NCI-H748 (cell line): ENCODE data around the gene SLC39A3.
"Not testable (repeated sequence)": the region's sequence is repeated elsewhere in the genome, so short reads cannot be mapped to it uniquely, and the experiment has no call there.

Experiments
- DNase-seq: peaks from one replicate; lab custom pipeline; 2025; ENCODE audit not compliant: unreplicated experiment; lab: John Stamatoyannopoulos, UW

The SLC39A3 gene

DNA sequence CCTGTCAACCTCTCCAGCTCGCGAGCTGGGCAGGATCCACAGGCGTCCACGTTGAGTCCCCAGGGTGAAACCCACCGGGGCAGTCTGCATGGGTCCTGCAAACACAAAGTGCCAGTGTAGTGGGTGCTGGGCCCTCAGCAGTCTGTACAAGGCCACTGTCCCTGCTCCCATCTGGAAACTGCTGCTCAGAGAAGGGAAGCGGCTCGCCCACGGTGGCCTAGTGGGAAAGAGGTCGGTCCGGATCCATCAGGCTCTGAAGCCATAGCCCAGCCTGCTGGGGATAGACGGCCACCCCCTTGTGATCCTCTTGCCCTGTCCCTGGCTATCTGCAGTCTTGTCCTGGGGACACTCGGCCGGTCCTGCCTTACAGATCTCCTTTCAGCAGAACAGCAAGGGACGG lies 16.1 kb downstream of the SLC39A3 start:
- DNase-seq, result no peak

DNA sequence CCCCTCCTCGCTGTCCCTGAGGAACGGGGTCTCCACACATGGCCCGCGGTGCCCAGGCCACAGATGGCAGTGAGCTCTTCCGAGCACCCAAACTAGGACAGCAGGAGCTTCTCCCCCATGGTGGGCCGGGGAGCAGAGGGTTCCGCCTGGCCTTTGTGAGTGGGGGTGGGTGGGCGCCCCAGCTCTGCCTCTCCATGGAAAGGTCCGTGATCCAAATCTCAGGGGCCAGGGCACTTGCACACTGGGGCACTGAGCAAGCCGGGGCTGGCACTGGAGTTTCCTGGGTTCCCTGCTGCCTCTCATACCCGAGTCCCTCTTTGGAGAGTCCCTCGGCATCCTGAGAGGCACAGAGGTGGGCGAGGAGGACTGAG lies 16.5 kb downstream of the SLC39A3 start:
- no peak for DNase-seq

DNA sequence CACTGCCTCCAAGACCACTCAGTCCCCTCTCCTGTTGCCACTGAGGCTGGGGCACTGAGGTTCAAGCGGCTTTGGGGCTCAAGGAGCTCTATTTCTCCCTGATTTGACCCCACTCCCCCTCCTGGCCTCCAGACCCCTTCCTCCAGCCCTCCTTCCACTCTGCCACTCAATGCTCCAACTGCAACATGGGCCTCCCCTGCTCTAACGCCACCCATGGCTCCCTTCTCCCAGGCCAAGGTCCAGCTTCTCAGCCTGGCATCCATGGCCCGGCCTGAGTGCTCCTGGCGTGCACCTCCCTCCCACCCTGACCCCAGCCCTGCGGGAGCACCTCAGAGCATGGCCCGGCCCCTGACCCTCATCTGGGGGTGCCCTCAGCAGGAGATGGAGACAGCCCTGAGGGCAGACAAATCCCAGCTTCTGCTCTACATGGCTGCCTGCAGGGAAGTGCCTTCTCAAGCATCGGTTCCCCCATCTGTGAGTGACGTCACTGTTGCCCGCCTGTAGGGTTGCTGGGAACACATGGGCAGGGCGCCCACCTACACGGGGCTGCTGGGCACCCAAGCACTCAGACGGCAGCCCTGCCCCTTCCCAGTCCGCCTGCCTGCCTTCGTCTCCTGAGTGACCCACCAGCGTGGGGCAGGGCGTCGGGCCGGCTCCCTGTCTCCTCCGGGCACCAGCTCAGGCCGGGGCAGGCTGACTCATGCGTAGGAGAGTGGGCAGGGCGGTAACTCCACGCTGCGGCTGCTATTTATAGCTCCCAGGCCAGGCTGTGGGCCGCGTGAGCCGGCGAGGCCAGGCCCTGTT lies 17.1 kb downstream of the SLC39A3 start:
- DNase-seq, result no peak

DNA sequence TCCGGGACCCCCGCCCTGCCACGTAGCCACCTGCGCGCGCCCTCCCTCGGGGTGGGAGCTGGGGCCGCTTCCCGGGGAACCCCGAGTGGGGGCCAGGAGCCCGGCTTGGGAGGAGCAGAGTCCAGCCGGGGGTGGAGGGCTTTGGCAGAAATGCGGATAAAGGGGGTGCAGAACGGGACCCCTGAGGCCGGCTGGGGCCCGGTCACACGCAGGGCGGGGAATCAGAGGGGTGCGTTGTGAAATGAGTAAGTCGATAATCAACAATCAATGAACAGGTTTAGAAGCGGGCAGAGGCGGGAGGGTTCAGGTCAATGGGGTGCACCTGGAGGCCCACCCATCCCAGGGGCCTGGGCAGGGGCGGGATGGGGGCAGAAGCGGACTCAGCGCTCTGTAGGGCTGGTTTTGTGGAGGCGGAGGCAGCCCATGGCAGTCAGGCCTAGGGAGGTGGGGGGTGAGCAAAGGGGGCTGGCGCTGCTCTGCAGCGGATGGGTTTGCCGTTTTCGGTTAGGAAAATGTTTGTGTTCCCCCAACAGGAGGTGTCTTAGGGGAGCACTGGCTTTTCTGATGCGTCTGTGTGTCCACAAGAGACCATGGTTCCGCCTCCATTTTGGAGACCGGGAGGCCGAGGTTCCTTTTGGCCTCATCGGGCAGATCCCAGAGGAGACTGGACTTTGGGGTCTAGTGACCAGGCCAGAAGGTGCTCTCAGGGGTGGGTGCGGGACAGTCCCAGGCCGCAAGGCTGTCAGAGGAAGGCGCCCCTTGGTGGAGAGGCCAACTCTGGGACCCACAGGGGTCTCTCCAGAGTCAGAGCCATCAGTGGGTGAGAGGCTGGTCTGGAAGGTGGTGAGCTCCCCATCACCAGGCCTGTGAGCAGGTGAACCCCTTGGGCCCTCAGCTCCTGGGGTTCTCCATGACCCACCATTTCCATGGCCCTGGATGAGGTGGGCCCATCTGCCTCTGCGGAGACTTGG lies 18.0 kb downstream of the SLC39A3 start:
- no peak for DNase-seq

DNA sequence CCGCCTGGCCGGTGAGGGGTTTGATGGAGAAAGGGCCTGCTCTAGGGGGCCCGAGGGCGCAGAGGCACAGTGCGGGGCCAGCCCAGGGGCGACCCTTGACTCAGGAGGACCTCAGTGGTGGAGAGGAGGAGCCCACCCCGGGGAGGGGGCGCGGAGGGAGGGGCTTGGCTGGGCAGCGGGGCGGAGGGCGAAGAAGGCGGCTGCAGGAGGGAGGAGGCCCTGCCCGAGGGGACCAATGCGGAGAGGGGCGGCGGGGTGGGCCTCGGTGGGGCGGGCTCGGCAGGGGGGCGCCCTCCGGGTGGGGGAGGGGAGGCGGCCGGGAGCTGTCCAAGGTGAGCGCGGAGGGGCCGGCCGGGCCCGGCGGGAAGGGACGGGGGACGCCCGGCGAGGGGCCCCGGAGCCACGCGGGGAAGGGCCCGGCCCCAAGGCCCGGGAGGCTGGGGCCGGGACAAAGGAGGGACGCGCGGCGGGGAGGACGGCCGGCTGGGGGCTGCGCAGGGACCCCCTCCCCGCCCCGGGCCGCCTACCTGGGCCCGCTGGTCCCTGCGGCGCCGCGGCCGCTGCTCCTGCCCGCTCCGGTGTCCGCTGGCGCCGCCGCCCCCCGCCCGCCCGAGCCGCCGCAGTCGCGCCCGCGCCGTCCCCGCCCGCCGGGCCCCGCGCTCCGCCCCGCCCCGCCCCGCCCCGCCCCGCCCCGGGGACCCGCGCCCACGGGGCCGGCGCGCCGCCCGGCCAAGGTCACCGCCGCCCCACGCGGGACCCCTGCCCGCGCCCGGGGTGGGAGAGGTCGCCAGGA lies 18.8 kb downstream of the SLC39A3 start, which contains the start of gene DIRAS1:
TSS of gene DIRAS1 (minus strand) at position 596 of the 793 bp plus-strand sequence. CDS start 3,566 bp downstream, outside the sequence.
- DNase-seq, result peak; percentile 26

DNA sequence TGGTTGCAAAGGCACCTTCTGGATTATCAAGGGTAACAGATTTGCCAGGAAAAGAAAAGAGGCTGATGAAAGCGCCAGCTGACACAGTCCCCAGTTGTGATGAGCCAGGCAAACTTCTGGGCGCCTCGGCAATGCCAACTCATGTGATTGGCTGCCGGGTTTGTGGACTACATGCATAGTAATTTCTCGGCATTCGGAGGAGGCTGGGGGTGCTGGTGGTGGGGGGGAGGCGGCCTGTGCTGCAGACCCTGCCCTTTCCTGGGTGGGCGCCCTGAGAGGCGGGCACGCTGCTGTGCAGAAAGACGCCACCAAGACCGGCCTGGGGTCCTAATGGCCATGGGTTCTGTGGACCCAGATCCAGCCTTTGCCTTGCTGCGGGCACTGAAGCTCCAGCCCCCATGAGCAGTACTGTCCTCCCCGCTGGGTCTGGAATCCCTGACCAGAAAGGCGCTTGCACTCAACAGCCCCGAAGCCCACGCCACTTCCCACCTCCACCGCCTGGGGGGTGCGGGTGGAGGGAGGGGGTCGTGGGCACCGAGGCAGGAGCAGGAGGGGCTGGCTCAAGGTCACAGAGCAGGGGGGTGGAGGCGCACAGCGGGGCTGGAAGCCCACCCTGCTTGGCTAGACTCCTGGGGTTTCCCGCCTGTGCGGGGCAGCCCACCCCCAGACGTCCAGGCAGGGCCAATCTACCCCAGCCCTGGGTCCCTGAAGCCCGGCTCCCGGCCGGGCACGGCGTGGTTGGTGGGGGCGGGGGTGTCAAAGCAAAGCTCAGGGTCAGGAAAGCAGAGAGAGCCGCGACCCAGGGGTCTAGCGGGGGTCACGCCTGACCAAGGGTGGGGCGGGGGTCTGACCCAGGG lies 19.7 kb downstream of the SLC39A3 start:
- no peak for DNase-seq

DNA sequence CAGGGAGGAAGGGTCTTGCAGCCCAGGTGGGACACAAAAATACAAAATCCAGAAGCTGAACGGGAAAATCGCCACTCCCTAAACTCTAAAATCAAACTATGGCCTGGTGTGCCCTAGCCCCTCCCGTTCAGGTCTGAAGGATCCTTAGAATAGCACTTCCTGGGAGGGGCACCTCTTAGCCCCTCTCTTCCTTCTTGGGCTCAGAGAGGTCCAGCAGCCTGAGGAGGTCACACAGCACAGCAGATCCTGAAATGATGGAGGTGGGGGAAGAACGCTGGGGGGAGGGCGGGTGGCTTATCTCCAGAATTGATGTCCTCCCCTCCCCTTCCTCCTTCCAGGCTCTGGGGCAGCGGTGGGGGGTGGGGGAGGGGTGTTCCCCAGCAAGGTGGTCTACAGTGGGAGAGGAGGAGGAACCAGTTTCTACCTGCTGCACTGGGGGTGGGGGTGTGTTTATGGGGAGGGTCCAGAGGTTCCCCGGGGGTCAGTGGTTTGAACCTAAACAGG lies 20.5 kb downstream of the SLC39A3 start:
- no peak for DNase-seq

DNA sequence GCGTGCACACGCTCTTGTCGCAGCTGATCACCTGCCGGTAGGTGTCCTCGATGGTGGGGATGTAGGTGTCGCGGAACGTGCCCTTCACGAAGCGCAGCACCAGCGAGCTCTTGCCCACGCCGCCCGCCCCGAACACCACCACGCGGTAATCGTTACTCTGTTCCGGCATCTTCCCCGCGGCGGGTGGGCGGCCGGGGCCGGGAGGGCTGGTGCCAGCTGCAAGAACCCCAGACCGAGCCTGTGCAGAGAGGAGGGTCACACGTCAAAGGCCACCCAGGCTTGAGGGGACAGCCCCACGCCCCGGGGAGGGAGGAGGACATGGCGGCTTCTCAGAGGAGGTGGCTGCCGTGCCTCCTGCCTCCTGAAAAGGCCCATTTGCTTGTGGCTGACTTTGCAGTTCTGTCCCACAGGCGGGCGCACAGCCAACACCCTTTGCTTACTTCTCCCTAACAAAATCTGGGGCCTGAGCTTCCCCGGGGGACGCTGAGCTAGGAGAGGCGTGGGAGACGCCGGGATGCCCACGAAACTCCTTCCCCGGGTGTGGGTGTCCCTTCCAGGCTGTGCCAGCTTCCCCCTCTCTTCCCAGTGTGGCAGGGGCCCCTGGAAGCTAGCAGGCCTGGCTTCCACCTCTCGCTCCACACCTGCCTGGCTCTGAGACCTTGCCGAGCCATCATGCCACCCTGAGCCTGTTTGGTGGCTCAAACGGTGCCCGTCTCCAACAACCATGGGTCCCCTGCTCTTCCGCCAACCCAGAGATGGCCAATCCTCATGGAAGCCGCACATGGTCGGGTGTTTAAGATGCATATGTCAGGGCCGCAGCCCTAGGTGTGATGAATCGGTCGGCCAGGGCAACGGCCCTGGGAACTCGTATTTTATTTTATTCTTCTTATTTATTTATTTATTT lies 21.9 kb downstream of the SLC39A3 start:
- DNase-seq, result no peak

DNA sequence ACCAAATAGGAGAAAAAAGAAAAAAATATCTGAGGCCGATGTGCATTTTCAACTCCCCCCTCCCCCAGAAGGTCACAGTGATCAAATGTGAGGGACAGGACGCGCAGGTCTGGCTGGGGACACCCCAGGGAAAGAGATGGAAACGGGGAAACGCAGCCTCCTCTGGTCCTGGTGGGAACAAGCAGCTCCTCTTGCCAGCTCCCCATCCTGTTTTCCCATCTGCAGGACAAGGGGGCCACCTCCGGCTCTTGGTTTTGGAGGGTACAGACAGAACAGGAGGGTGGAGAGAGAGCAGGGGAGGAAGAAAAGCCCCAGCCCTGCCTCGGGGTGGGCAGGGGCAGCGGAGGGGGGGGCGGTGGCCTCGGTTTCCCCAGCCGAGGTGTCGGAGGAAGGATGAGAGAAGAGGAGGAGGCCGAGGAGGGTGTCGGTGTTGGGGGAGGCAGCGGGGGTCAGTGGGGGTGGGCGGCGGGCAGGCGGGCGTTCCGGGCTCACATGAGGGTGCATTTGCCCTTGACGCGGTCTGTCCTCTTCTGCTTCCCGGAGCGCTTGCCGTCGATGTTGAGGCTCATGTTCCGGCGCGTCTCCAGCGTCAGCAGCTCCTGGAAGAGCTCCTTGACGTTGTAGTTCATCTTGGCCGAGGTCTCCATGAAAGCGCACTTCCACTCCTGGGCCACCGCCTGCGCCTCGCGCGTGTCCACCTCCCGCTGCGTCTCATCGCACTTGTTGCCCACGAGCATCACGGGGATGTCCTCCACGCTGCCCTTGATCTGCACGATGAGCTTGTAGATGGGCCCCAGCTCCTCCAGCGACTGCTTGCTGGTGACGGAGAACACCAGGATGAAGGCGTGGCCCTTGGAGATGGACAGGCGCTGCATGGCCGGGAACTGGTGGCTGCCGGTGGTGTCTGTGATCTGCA lies 22.8 kb downstream of the SLC39A3 start:
- no peak for DNase-seq

DNA sequence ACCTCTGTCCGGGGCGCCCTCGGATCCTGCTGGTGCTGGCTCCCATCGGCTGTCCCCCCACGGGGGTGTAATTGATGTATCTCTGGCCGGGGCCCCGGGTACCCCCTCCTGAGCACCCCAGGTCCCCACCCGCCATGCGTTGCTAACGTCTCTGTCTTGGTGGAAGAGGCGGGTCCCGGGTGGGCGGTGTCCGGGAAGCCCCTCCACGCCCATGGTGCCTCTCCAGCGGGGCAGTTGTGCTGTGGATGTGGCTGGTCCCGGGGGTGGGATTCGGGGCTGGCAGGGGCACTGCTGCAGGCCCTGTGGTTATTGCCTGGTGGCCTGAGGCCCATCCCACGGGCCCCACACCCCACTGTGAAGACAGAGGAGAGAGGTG lies 23.6 kb downstream of the SLC39A3 start:
- DNase-seq, result no peak

DNA sequence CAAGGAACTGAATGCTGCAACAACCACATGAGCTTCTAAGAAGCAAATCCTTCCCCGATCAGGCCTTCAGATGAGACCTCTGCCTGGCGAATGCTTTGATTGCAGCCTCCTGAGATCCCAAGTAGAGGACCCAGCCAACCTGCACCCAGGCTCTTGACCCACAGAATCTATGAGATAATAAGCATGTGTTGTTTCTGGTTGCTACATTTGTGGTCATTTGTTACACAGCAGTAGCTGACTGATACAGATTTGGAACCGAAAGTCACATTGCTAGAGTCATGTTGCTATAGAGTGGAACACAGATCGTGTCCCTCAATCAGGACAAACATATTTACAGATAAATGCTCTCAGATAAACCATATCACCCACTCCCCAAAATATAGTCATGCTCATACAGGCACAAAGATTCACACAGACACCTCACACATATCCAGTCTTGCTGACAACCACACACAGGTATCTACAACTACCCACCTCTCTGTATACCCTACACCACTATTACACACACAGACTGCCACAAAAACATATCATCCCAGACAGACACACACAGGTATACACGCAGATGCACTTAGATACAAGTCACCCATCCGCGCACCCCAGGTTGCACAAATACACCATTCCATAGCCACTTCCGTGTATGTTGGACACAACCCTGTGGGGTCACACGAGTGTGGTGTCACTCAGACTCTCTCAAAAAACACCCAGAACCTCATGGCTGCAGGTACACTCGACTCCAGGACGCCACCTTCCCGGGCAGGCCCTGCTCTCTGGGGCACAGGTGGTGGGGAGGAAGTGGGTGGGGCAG lies 24.1 kb downstream of the SLC39A3 start:
- no peak for DNase-seq

DNA sequence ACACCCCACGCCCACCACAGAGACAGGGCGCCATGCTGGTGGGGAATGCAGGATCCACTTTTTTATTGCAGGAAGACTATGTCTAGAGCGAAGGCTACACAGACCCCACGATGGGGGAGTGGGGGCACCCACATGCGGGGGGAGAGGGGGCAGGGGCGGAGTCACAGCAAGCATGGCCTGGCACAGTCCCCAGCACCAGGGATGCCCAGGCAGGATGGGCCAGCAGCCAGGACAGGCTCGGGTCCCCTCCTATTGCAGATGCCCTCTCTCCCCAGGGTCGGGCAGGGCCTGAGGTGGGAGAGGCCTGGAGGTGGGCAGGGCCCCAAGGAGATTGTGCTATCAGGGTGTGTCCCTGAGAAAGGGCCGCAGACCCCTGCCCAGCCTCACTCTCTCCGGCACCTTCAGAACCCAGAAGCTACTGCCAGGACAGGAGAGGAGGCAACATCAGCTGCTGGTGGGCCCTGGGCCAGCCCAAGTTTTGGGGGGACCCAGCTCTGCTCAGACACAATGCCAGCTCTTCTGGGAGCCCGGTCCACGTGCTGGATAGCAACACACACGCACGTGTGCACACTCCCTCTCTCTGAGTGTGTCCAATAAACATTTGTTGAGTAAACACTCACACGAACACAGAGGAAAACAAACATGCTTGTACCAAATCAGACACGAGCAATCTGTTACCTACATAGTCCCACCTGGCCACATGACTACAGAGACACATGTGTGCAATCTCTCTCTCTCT lies 25.1 kb downstream of the SLC39A3 start:
- no peak for DNase-seq

DNA sequence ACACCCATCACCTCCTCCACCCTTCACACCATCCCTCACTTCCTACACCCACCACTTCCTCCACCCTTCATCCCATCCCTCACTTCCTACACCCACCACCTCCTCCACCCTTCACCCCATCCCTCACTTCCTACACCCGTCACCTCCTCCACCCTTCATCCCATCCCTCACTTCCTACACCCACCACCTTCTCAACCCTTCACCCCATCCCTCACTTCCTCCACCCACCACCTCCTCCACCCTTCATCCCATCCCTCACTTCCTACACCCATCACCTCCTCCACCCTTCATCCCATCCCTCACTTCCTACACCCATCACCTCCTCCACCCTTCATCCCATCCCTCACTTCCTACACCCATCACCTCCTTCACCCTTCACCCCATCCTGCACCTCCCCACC lies 25.7 kb downstream of the SLC39A3 start:
- not testable (repeated sequence) for DNase-seq

DNA sequence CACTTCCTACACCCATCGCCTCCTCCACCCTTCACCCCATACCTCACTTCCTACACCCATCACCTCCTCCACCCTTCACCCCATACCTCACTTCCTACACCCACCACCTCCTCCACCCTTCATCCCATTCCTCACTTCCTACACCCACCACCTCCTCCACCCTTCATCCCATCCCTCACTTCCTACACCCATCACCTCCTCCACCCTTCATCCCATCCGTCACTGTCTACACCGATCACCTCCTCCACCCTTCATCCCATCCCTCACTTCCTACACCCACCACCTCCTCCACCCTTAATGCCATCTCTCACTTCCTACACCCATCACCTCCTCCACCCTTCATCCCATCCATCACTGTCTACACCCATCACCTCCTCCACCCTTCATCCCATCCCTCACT lies 26.6 kb downstream of the SLC39A3 start:
- DNase-seq, result not testable (repeated sequence)

DNA sequence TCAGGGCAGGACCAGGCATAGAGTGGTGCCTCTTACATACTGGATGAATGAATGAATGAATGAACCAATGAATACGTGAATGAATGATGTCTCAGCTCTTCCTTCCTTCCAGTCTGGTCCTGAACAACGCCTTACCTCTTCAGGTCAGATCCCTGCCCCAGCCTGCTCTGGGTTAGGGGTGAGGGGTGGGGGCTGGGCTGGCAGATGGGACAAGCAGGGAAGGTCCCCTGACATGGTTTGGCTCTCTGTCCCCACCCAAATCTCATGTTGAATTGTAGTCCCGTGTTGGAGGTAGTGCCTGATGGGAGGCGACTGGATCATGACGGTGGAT lies 28.0 kb downstream of the SLC39A3 start:
- no peak for DNase-seq

DNA sequence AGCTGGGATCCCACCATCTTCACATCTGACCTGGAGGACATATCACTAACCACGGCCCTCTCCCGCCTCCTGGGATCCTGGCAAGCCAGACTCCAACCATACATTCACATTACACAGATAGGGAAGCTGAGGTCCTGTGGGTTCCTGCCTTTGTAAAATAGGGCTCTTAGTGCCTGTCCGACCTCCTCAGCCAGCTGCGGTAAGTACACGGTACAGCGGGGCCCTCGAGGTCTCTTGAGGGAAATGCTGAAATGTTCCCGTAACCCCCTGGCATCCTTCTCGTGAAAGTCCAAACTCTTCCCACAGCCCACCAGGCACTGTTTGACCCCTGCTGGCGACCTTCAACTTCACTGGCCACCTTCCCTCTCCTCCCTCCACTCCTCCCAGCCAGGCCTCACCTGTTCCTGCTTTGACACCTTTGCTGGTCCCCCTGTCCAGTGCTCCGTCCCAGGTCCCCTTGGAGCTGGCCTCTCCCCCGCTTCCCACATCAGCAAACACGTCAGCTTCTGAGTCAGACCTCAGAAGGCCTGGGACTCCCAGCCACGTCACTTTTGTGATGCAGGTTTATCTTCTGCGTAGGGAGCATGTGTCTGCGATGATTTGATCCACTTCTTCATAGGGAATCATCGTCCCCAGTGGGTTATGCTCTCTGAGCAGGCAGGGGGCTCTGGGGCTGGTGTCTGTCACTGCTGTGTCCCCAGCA lies 28.5 kb downstream of the SLC39A3 start:
- DNase-seq, result no peak
